Measurements from ENCODE around the gene TMEM52. TPM values are rescaled to one million over a fixed set of nuclear protein-coding genes. Genes with fewer than 3 reads are reported as not detected.
A peak's percentile ranks its signal among the peaks of the same experiment; 100 is the strongest.

The TMEM52 gene
- total RNA-seq, 2 donors from 2014 or later = 0.64 to 1.5 TPM

DNA sequence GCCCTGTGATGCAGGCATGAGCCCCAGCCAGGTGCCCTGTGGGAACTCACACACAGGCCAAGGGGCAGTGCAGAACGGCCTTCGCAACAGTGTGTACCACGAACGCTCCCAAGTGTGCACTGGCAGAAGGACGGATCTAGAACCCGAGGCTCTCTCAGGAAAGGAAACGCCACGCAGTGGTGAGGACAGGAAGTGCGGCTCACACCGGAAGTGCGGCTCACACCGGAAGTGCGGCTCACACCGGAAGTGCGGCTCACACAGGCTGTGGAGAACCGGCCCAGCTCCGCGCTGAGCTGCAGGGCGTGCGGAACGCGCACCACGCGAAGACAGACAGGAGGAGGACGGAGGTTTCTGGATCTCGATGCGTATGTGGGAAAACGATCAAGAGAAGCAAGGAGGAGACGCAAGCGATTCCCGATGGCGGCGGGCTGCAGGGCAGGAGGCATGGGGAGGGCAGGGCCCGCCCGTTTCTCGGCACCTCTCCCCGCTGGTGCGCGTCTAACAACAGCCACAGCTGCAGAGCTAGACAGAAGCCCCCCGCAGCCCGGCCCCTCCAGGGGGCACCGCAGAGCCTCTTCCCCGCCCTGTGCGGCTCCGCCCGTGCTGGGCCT is 35.9 kb upstream of the TMEM52 start:
- DNase-seq (ENCODE audit: low spot score in 2 of 2) (peak in 1 of 2 donors; percentile 27), ATAC-seq (no peak)
- H3K27ac Mint-ChIP-seq = peak overlapping the region in 1 of 2 donors; percentile 65
- peaks cover 5 to 18% of the 10 kb centered on the region in 2 donors for H3K9me3 Mint-ChIP-seq
- H3K36me3 Mint-ChIP-seq = peaks cover 0 to 18% of the 10 kb centered on the region in 2 donors

DNA sequence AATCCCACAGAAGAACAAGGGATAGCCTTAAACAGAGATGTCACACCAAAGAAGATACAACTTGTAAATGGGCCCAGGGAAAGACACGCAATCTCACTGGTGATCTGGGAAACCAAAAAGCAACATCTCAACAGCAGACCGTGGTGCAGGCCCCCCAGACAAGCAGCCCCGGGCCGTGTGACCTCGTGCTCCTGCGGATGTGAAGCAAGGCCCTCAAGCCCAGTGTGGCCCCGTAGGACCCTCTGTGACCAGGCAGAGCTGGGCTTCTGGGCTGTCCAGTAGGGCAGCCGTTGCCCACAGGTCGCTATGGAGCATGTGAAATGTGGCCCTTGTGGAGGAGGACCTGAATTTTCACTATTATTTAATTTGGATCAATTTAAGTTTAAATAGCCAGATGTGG is 34.9 kb upstream of the TMEM52 start:
- DNase-seq (ENCODE audit: low spot score in 2 of 2) = no peak
- ATAC-seq = no peak

GRCh38 chr1:1950940-1951339 is 31.9 kb upstream of the TMEM52 start:
- Mint-ChIP-seq H3K9me3 (peaks cover 5 to 19% of the 10 kb centered on the region in 2 donors), H3K36me3 (peaks cover 0 to 18% of the 10 kb centered on the region in 2 donors), H3K27ac (peak overlapping the region in 1 of 2 donors; percentile 33)
- ATAC-seq (no peak), DNase-seq (ENCODE audit: low spot score in 2 of 2) (no peak)

More for the DNA sequence above, 34.9 kb upstream of the TMEM52 start:
- peaks cover 0 to 18% of the 10 kb centered on the region in 2 donors for H3K36me3 Mint-ChIP-seq
- no peak overlapping the region for H3K27ac Mint-ChIP-seq
- peaks cover 5 to 19% of the 10 kb centered on the region in 2 donors for H3K9me3 Mint-ChIP-seq

DNA sequence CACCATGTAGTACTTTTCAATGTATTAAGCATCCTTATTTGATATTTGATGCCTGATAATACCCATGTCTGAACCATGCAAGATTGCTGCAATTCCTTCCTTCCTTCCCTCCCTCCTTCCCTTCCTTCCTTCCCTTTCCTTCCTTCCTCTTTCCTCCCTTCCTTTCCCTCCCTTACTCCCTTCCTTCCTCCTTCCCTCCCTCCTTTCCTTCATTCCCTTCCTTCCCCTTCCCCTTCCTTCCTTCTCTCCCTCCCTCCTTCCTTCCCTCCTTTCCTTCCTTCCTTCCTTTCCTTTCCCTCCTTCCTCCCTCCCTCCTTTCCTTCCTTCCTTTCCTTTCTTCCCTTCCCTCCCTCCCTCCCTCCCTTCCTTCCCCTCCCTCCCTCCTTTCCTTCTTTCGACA is 29.7 kb upstream of the TMEM52 start:
- ATAC-seq = no peak
- peaks cover 0 to 13% of the 10 kb centered on the region in 2 donors for H3K36me3 Mint-ChIP-seq

GRCh38 chr1:1947493-1947892 is 28.4 kb upstream of the TMEM52 start:
- ATAC-seq (no peak), DNase-seq (ENCODE audit: low spot score in 2 of 2) (no peak)
- Mint-ChIP-seq H3K27ac (no peak overlapping the region), H3K36me3 (peaks cover 0 to 13% of the 10 kb centered on the region in 2 donors), H3K9me3 (peaks cover 0 to 15% of the 10 kb centered on the region in 2 donors)

More for the DNA sequence above, 29.7 kb upstream of the TMEM52 start:
- peaks cover 0 to 15% of the 10 kb centered on the region in 2 donors for H3K9me3 Mint-ChIP-seq
- H3K27ac Mint-ChIP-seq = no peak overlapping the region
- no peak for DNase-seq (ENCODE audit: low spot score in 2 of 2)

DNA sequence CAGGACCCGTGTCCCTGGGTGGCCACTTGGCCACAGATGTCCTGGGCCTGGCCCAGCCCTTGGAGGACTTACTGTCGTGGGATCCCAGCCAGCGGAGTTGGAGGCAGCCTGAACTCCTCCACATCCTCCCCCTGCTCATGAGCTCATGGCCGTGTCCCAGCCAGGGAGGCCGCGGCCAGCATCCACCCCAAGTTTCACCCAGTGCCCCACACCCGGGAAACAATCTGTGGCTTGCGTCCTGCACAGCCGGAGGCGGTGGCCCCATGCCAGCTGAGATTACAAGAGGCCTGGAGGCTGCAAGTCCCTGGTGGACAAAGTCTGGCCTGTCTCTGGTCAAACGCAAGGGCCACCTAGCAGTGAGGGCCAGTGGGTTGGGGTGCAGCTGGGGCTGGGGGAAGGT is 27.5 kb upstream of the TMEM52 start:
- H3K9me3 Mint-ChIP-seq = peaks cover 0 to 14% of the 10 kb centered on the region in 2 donors
- no peak overlapping the region for H3K27ac Mint-ChIP-seq
- peaks cover 0 to 11% of the 10 kb centered on the region in 2 donors for H3K36me3 Mint-ChIP-seq
- ATAC-seq = no peak
- DNase-seq (ENCODE audit: low spot score in 2 of 2) = no peak

GRCh38 chr1:1945782-1946393 is 26.8 kb upstream of the TMEM52 start:
- no peak overlapping the region for H3K27ac Mint-ChIP-seq
- DNase-seq (ENCODE audit: low spot score in 2 of 2) (no peak), ATAC-seq (no peak)
- peaks cover 0 to 8% of the 10 kb centered on the region in 2 donors for H3K9me3 Mint-ChIP-seq
- peaks cover 0 to 4% of the 10 kb centered on the region in 2 donors for H3K36me3 Mint-ChIP-seq

DNA sequence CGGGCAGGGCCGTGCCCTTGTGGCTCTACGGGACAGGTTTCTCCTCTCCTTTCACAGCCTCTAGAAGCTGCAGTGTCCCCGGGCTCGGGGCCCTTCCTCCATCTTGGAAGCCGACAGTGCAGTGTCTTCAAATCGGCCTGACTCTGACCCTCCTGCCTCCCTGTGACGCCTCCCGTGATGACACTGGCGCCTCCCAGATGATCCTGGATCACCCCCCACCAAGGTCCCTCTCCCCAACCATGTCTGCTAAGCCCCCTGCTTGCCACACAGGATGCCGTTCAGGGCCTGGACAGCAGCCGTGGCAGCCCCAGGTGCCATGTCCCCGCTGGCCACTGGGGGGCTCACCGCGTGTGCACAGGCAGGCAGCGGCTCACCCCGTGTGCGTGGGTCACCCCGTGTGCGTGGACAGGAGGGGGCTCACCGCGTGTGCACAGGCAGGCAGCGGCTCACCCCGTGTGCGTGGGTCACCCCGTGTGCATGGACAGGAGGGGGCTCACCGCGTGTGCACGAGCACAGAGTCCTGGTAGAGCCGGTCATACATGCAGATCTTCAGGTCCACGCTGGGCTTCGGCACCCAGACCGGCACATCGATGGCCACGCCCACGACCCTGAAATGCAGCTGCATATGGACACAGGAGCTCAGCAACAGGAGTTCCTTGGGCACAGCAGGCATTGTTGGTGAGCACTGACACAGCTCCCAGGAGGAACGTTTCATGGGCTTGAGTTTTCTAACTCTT is 24.9 kb upstream of the TMEM52 start:
- ATAC-seq = peak; percentile 88 to 96
- no peaks in the 10 kb centered on the region for H3K9me3 Mint-ChIP-seq

GRCh38 chr1:1942753-1943656 is 23.9 kb upstream of the TMEM52 start:
- Mint-ChIP-seq H3K27ac (no peak overlapping the region), H3K9me3 (no peaks in the 10 kb centered on the region), H3K36me3 (no peaks in the 10 kb centered on the region)
- ATAC-seq = no peak
- DNase-seq (ENCODE audit: low spot score in 2 of 2) = no peak

More for the DNA sequence above, 24.9 kb upstream of the TMEM52 start:
- Mint-ChIP-seq H3K36me3 (no peaks in the 10 kb centered on the region), H3K27ac (peak overlapping the region in 1 of 2 donors; percentile 26)
- DNase-seq (ENCODE audit: low spot score in 2 of 2) = peak in 1 of 2 donors; percentile 66

DNA sequence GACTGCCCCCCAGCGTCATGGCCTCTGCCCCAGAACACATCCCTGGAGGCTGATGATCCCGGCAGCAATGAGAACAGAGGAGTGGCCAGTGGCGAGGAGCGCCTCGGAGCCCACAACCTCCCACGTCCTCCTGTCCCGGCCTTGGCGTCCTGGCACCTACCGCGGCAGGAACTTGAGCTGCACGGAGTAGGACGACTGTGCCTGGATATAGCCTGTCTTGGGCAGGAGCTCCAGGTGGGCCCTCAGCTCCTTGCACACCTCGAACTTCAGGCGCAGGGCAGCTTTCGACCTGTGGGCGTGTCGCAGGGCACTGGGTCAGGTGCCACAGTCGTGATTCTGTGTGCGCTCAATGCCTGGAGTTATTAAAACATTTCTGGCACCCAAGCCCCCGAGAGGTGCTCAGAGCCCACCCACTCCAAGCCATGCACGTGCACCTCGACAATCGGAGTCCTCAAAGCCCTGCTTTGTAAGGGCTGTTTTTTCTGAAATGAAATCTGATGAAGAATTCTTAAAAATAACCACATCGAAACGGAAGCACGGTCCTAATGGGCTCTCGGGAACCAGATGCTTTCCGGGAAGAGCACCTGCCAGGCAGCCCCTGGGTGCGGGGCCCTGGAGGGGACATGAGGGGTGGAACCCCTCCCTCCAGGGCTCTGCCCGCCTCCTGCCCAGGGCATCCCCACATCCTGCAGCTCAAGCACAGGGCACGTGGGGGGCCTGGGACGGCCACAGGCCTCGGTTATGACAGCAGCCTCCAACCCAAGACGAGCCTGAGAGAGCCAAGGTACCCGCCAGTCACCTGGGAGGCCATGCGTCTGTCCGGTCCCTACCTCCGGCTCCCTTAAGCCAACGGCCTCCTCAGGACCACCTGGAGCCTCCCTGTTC is 23.0 kb upstream of the TMEM52 start:
- DNase-seq (ENCODE audit: low spot score in 2 of 2) (no peak), ATAC-seq (no peak)
- Mint-ChIP-seq H3K9me3 (no peaks in the 10 kb centered on the region), H3K27ac (no peak overlapping the region), H3K36me3 (no peaks in the 10 kb centered on the region)

DNA sequence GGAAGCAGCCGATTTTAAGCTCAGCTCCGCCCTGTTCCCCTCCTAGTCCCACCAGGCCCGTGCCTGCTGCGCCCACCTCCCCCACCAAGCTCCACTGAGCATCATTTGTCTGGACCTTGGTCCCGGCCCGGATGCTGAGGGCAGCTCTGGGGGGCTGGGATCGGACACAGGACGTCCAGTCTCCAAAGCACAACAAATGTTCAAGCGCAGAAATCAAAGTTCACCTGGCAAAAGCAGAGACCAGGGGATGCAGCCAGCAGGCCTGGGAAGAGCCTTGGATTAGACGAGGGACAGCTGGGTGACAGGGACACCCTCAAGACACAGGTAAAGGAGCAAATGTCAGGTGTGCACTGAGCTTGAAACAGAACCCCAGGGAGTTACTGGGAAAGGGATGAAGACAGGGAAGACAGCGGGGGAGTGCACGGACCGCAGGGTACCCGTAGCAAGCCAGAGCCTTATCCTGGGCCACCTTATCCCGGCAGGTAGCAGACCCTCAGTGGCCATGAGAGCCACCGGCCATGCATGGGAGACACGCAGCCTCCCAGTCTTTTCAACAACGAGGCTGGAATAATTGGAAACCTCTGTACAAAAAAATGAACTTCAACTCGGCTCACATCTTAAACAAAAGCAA is 22.2 kb upstream of the TMEM52 start:
- no peak for DNase-seq (ENCODE audit: low spot score in 2 of 2)
- no peak overlapping the region for H3K27ac Mint-ChIP-seq
- no peak for ATAC-seq
- no peaks in the 10 kb centered on the region for H3K36me3 Mint-ChIP-seq
- no peaks in the 10 kb centered on the region for H3K9me3 Mint-ChIP-seq

GRCh38 chr1:1940123-1940425 is 21.0 kb upstream of the TMEM52 start:
- ATAC-seq = no peak
- no peak for DNase-seq (ENCODE audit: low spot score in 2 of 2)
- H3K36me3 Mint-ChIP-seq = no peaks in the 10 kb centered on the region
- peaks cover 0 to 6% of the 10 kb centered on the region in 2 donors for H3K9me3 Mint-ChIP-seq
- no peak overlapping the region for H3K27ac Mint-ChIP-seq

GRCh38 chr1:1939296-1940122 is 20.4 kb upstream of the TMEM52 start:
- H3K27ac Mint-ChIP-seq = no peak overlapping the region
- ATAC-seq (no peak), DNase-seq (ENCODE audit: low spot score in 2 of 2) (no peak)
- H3K9me3 Mint-ChIP-seq = peaks cover 0 to 11% of the 10 kb centered on the region in 2 donors
- H3K36me3 Mint-ChIP-seq = peaks cover 0 to under 1% of the 10 kb centered on the region in 2 donors

DNA sequence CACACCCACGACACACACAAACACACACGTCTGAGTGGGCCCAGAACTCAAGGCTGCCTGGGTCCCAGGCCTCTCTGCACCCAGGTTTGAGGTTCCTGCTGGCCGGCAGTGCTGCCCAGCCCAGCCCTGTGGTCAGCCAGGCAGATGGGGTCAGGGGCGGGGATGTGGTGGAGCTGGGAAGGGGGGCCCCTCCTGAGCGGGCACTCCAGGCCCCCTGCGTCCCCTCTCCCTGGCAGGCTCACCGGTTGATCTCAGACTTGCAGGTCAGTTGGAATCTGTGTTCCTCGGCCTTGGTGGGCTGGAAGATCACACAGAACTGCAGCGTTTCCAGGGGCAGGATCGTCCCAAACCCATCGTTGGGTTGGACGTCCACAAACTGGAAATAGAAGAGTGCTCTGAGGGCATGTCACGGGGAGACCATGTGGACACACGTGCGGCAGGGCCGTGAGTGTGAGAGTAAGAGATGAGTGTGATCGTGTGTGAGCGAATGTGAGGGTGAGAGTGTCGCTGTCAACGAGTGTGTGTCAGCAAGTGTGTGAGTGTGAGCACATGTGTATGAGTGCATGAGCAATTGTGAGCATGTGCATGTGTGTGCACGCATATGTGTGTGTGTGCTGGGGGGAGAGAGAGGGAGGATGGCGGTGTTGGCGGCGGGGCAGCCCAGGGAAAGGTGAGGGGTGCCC is 19.7 kb upstream of the TMEM52 start:
- Mint-ChIP-seq H3K9me3 (peaks cover 6 to 19% of the 10 kb centered on the region in 2 donors), H3K27ac (no peak overlapping the region), H3K36me3 (peaks cover 0 to 8% of the 10 kb centered on the region in 2 donors)
- DNase-seq (ENCODE audit: low spot score in 2 of 2) = no peak
- ATAC-seq = no peak

All from activated naive CD4-positive, alpha-beta T cell treated with anti-CD3 and anti-CD28 coated beads, Interleukin-2, amount 50 U/mL, for 72 hours (primary cell).